B cell (primary cell): Measurements from ENCODE around the gene CDKN1C. TPM values are rescaled to one million over a fixed set of nuclear protein-coding genes. Genes with fewer than 3 reads are reported as not detected.

Source experiments
- ATAC-seq: fragments of 200-7000 bp; cut with Tn5 transposase; one replicate; pipeline ENCODE4 v1.10.0; 2021; ENCODE audit warnings: low read depth, mild to moderate bottlenecking, moderate number of reproducible peaks, moderate library complexity
- CTCF ChIA-PET: fragments of 350-600 bp; sonication (Branson Sonifier 250); formaldehyde crosslinking; loops from one replicate; lab custom pipeline; 2021; ENCODE audit warnings: antibody characterized with exemption, inconsistent platforms; lab: Charles Lee
- POLR2A ChIA-PET: fragments of 350-600 bp; sonication (Branson Sonifier 250); formaldehyde crosslinking; loops from one replicate; lab custom pipeline; 2021; ENCODE audit warnings: antibody characterized with exemption; lab: Charles Lee
- DNase-seq: peaks from one replicate; pipeline ENCODE4 v3.0.0; 2013
- H2AFZ ChIP-seq: 2 replicates; pipeline ENCODE4 v1.6.1; 2012; ENCODE audit warnings: mild to moderate bottlenecking, low read depth, low read length; ENCODE audit not compliant: insufficient read depth, poor library complexity, severe bottlenecking
- H3K27ac ChIP-seq, 2 donors: 1 replicate in 1 of 2; 2 replicates in 1 of 2; pipeline ENCODE4 v1.5.1; 2012 to 2013; ENCODE audit warnings: low read length in 2 of 2, mild to moderate bottlenecking in 2 of 2, moderate library complexity in 1 of 2
- H3K27me3 ChIP-seq, 4 experiments: fragments of 200-600 bp in 1 of 4; sonication (generic) in 1 of 4; replicated peaks in 1 of 4; 1 replicate in 2 of 4; 2 replicates in 2 of 4; pipeline versions ENCODE4 v1.6.1 to v1.7.0; 2013 to 2016; ENCODE audit warnings: low read length in 3 of 4, mild to moderate bottlenecking in 2 of 4, mixed read lengths in 1 of 4, moderate library complexity in 1 of 4; ENCODE audit not compliant: insufficient read depth in 4 of 4, control insufficient read depth in 3 of 4; ENCODE audit errors: control extremely low read depth in 1 of 4
- H3K36me3 ChIP-seq, 2 experiments: replicated peaks in 1 of 2; 1 replicate in 1 of 2; 2 replicates in 1 of 2; pipeline versions ENCODE4 v1.6.1 to v1.7.1; 2013; ENCODE audit warnings: low read length in 1 of 2; ENCODE audit not compliant: insufficient read depth in 2 of 2, control insufficient read depth in 1 of 2; ENCODE audit errors: control extremely low read depth in 1 of 2, extremely low read depth in 1 of 2
- H3K4me1 ChIP-seq, 2 donors: fragments of 200-600 bp in 1 of 2; sonication (generic) in 1 of 2; 1 replicate in 1 of 2; 2 replicates in 1 of 2; pipeline versions ENCODE4 v1.5.1 to v1.6.1; 2013 to 2017; ENCODE audit warnings: low read length in 2 of 2; ENCODE audit not compliant: control insufficient read depth in 2 of 2, insufficient read depth in 2 of 2
- H3K4me2 ChIP-seq: replicated peaks from 2 replicates; pipeline ENCODE3; 2012; ENCODE audit warnings: mild to moderate bottlenecking, low read depth, low read length; ENCODE audit not compliant: poor library complexity, severe bottlenecking
- H3K4me3 ChIP-seq, 5 experiments: fragments of 200-600 bp in 1 of 5; sonication (generic) in 1 of 5; 1 replicate in 3 of 5; 2 replicates in 2 of 5; pipeline versions ENCODE4 v1.5.1 to v1.7.0; 2011 to 2016; ENCODE audit warnings: low read length in 4 of 5, mild to moderate bottlenecking in 4 of 5, low read depth in 2 of 5, control low read depth in 1 of 5, moderate library complexity in 1 of 5; ENCODE audit not compliant: insufficient read depth in 1 of 5; ENCODE audit errors: control extremely low read depth in 1 of 5, extremely low read depth in 1 of 5
- H3K79me2 ChIP-seq: fragments of 200-600 bp; sonication (generic); one replicate; pipeline ENCODE4 v1.6.0; 2016; ENCODE audit warnings: low read length; ENCODE audit not compliant: control insufficient read depth, insufficient read depth
- H3K9ac ChIP-seq: fragments of 200-600 bp; sonication (generic); 2 replicates; pipeline ENCODE4 v1.6.1; 2017; ENCODE audit warnings: mild to moderate bottlenecking, low read length, moderate library complexity
- H3K9me3 ChIP-seq, 3 donors: one replicate each; pipeline versions ENCODE4 v1.6.1 to v1.7.1; 2013; ENCODE audit warnings: low read length in 2 of 3; ENCODE audit not compliant: control insufficient read depth in 2 of 3, insufficient read depth in 1 of 3; ENCODE audit errors: control extremely low read depth in 1 of 3
- H4K20me1 ChIP-seq: 2 replicates; pipeline ENCODE4 v1.6.0; 2012; ENCODE audit warnings: mild to moderate bottlenecking, low read length; ENCODE audit not compliant: insufficient read depth, control insufficient read depth, poor library complexity, severe bottlenecking
- H3K27ac Mint-ChIP-seq: one replicate; pipeline ENCODE4 v1.8.0; 2021; ENCODE audit warnings: mixed read lengths
- H3K27me3 Mint-ChIP-seq: one replicate; pipeline ENCODE4 v1.8.0; 2021; ENCODE audit warnings: mixed read lengths
- H3K4me1 Mint-ChIP-seq: one replicate; pipeline ENCODE4 v1.8.0; 2021; ENCODE audit warnings: mixed read lengths
- H3K4me3 Mint-ChIP-seq: one replicate; pipeline ENCODE4 v1.8.0; 2021; ENCODE audit warnings: mixed read lengths
- H3K9me3 Mint-ChIP-seq: one replicate; pipeline ENCODE4 v1.8.0; 2022; ENCODE audit warnings: mixed read lengths; ENCODE audit not compliant: insufficient read depth
- EZH2 ChIP-seq: IDR thresholded peaks from 2 replicates; pipeline ENCODE4 v1.6.1; 2012; ENCODE audit warnings: borderline replicate concordance, low read depth, mild to moderate bottlenecking, moderate library complexity, low read length; ENCODE audit not compliant: insufficient read depth, poor library complexity, severe bottlenecking
- WGBS: methylation state at CpG from one replicate; pipeline ENCODE4 v1.1.5; 2013; ENCODE audit warnings: missing lambda C conversion rate; ENCODE audit not compliant: insufficient coverage; 5-methylcytosine and 5-hydroxymethylcytosine counted together
- intact Hi-C: fragments of 100-400 bp; cut with micrococcal nuclease; formaldehyde crosslinking; loops from one replicate; pipeline ENCODE4 v1.10.0; 2022
- polyA plus RNA-seq: library from polyadenylated mRNA; depleted of rRNA; stranded (reverse); fragments of >200 nt; gene quantifications from 2 replicates; pipeline ENCODE4 v1.2.3, GENCODE V29; 2012
- total RNA-seq, 2 donors: library from RNA; stranded (reverse); fragments of 120-200 nt in 1 of 2; gene quantifications; 1 replicate in 1 of 2; 2 replicates in 1 of 2; pipeline versions ENCODE4 v1.2.3 to v1.2.4, GENCODE V29; 2013 to 2022
- TF ChIP-seq, protein P1 (sequence below): fragments of 200-600 bp; IDR thresholded peaks from one replicate; pipeline ENCODE4 v1.8.0; 2022; ENCODE audit warnings: antibody characterized with exemption, mild to moderate bottlenecking

CDKN1C gene
- total and polyA plus RNA-seq, 2 donors (not counting 1 experiment from before 2014, with no cell fraction given) = 0.58 to 8.0 TPM

DNA sequence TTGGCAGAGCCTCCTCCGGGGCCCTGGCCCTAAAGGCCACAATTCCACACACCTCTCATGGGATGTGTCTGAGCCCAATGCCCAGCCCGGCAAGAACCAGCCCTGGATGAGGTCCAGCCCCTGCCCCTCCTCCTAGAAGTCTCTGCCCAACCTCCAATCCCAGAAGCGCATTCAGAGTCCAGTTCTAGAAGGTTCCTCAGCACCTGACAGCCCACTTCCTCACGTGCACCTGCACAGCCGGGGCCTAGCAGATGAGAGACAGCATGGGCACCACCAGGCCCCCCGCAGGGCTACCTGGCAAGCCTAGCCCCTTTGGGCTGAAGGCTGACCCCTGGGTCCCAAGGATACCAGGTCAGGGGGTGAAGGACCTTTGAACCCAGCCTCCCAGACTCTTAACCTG lies 11.5 kb upstream of the CDKN1C start:
- H3K4me3 ChIP-seq = no peak overlapping the region
- no peak for ATAC-seq
- peaks cover 25% of the 10 kb centered on the region for H3K4me1 Mint-ChIP-seq
- 90% methylated on average over 6 of the region's 6 CpGs for WGBS
- H3K36me3 ChIP-seq = no peaks in the 10 kb centered on the region
- TF ChIP-seq EZH2 = no peak
- TF ChIP-seq, protein P1, sequence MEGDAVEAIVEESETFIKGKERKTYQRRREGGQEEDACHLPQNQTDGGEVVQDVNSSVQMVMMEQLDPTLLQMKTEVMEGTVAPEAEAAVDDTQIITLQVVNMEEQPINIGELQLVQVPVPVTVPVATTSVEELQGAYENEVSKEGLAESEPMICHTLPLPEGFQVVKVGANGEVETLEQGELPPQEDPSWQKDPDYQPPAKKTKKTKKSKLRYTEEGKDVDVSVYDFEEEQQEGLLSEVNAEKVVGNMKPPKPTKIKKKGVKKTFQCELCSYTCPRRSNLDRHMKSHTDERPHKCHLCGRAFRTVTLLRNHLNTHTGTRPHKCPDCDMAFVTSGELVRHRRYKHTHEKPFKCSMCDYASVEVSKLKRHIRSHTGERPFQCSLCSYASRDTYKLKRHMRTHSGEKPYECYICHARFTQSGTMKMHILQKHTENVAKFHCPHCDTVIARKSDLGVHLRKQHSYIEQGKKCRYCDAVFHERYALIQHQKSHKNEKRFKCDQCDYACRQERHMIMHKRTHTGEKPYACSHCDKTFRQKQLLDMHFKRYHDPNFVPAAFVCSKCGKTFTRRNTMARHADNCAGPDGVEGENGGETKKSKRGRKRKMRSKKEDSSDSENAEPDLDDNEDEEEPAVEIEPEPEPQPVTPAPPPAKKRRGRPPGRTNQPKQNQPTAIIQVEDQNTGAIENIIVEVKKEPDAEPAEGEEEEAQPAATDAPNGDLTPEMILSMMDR = no peak
- H3K4me2 ChIP-seq = no peak overlapping the region
- no peak overlapping the region for H2AFZ ChIP-seq
- no peaks in the 10 kb centered on the region for H3K27me3 ChIP-seq
- no peaks in the 10 kb centered on the region for H3K9me3 Mint-ChIP-seq
- no peak overlapping the region for H3K27ac ChIP-seq
- intact Hi-C loops = no loop called here
- H3K9ac ChIP-seq = no peak overlapping the region
- H3K4me1 ChIP-seq = peaks cover 8 to 21% of the 10 kb centered on the region in 2 donors
- H3K4me3 Mint-ChIP-seq = no peak overlapping the region
- CTCF ChIA-PET = interaction anchor here (1.0 to 16.1 kb wide), 2 partner anchors 20 to 366 kb away, joined by 3 to 595 read pairs; no protein-coding TSS in a partner anchor
- DNase-seq = no peak
- no peaks in the 10 kb centered on the region for H3K27me3 Mint-ChIP-seq
- no peaks in the 10 kb centered on the region for H3K79me2 ChIP-seq
- peak overlapping the region; percentile 6 for H3K27ac Mint-ChIP-seq
- POLR2A ChIA-PET = no interaction called here
- H4K20me1 ChIP-seq = no peaks in the 10 kb centered on the region
- H3K9me3 ChIP-seq = no peaks in the 10 kb centered on the region

DNA sequence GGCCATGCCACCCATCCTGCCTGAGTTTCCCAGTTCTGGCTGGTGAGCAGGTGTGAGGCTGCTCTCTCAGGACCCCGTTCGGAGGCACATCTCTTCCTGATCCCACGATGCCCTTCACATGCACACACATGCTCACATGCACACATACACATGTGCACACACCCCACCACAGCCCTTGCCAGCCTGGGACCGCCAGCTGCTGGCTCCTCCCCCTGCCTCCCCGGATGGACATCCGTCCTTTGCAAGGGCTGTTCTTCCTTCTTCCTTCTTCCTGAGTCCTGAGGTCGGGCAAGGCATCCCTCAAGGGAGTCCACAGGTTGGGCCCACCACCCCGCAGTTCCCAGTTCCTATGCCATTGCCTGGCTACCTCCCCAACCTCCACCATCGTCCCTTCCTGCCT lies 10.5 kb upstream of the CDKN1C start:
- POLR2A ChIA-PET = interaction anchor here (0.7 kb wide), 1 partner anchor 199 kb away, joined by 3 read pairs; no protein-coding TSS in a partner anchor
- ATAC-seq (no peak), DNase-seq (no peak)
- H3K36me3 ChIP-seq = no peaks in the 10 kb centered on the region
- intact Hi-C loops = no loop called here
- H3K9ac ChIP-seq = no peak overlapping the region
- H3K4me1 Mint-ChIP-seq = peaks cover 26% of the 10 kb centered on the region
- H3K9me3 Mint-ChIP-seq = no peaks in the 10 kb centered on the region
- H3K79me2 ChIP-seq = no peaks in the 10 kb centered on the region
- no peak overlapping the region for H3K4me2 ChIP-seq
- H3K27me3 ChIP-seq = no peaks in the 10 kb centered on the region
- H4K20me1 ChIP-seq = no peaks in the 10 kb centered on the region
- no peaks in the 10 kb centered on the region for H3K27me3 Mint-ChIP-seq
- 81% methylated on average over 8 of the region's 9 CpGs for WGBS
- no peak overlapping the region for H3K4me3 ChIP-seq
- H2AFZ ChIP-seq = no peak overlapping the region
- TF ChIP-seq, protein P1 = no peak
- no peak for TF ChIP-seq EZH2
- no peaks in the 10 kb centered on the region for H3K9me3 ChIP-seq
- CTCF ChIA-PET = interaction anchor here (0.8 to 16.1 kb wide), 4 partner anchors 13 to 365 kb away, joined by 3 to 595 read pairs (median 4); no protein-coding TSS in a partner anchor
- H3K4me1 ChIP-seq = peaks cover 15 to 21% of the 10 kb centered on the region in 2 donors
- no peak overlapping the region for H3K4me3 Mint-ChIP-seq
- no peak overlapping the region for H3K27ac ChIP-seq
- H3K27ac Mint-ChIP-seq = no peak overlapping the region
